EH (cell line): ENCODE results near the gene TRMT10A.

ENCODE experiments used
- DNase-seq: peaks from one replicate; pipeline ENCODE4 v3.0.0-alpha.2; 2015; ENCODE audit warnings: low read depth

Gene TRMT10A

GRCh38 chr4:99563310-99564186 lies at the start of gene TRMT10A:
TSS of gene TRMT10A (minus strand) at chr4:99564039. CDS start at chr4:99559338, 4,701 bp downstream.
- DNase-seq = peak; percentile 99

GRCh38 chr4:99612704-99613103 lies 48.9 kb upstream of the TRMT10A start:
- no peak for DNase-seq

GRCh38 chr4:99612281-99612680 lies 48.4 kb upstream of the TRMT10A start:
- DNase-seq = no peak

- DNase-seq = no peak
Measured at GRCh38 chr4:99610605-99611175, 46.9 kb upstream of the TRMT10A start.

- DNase-seq = no peak
Measured at GRCh38 chr4:99608417-99608816, 44.6 kb upstream of the TRMT10A start.

- DNase-seq = no peak
Measured at GRCh38 chr4:99606716-99607115, 42.9 kb upstream of the TRMT10A start.

- no peak for DNase-seq
Measured at GRCh38 chr4:99594818-99595217, 31.0 kb upstream of the TRMT10A start.

- no peak for DNase-seq
Measured at GRCh38 chr4:99593781-99594641, 30.2 kb upstream of the TRMT10A start.

GRCh38 chr4:99591757-99592156 lies 27.9 kb upstream of the TRMT10A start:
- no peak for DNase-seq

- DNase-seq = peak; percentile 3
Measured at GRCh38 chr4:99587803-99588202, 24.0 kb upstream of the TRMT10A start.

- no peak for DNase-seq
Measured at GRCh38 chr4:99587309-99587708, 23.5 kb upstream of the TRMT10A start.

- no peak for DNase-seq
Measured at GRCh38 chr4:99586797-99587196, 23.0 kb upstream of the TRMT10A start.

- no peak for DNase-seq
Measured at GRCh38 chr4:99586322-99586721, 22.5 kb upstream of the TRMT10A start.

GRCh38 chr4:99585516-99585915 lies 21.7 kb upstream of the TRMT10A start:
- DNase-seq = no peak

- no peak for DNase-seq
Measured at GRCh38 chr4:99578714-99579113, 14.9 kb upstream of the TRMT10A start.

- DNase-seq = no peak
Measured at GRCh38 chr4:99574530-99575324, 10.9 kb upstream of the TRMT10A start, which contains the start of gene MTTP. TSS of gene MTTP (plus strand) at chr4:99574824. CDS start at chr4:99574910, 86 bp downstream.

GRCh38 chr4:99573735-99574368 lies 10.0 kb upstream of the TRMT10A start:
- DNase-seq = no peak

- peak; percentile 35 for DNase-seq
Measured at GRCh38 chr4:99572527-99573240, 8.8 kb upstream of the TRMT10A start.

- DNase-seq = no peak
Measured at GRCh38 chr4:99571883-99572282, 8.0 kb upstream of the TRMT10A start.

- no peak for DNase-seq
Measured at GRCh38 chr4:99564921-99565320, 1.1 kb upstream of the TRMT10A start.
